Suprapubic skin (tissue), 4 donors: ENCODE results near the gene PARD3B. TPM values are rescaled to one million over a fixed set of nuclear protein-coding genes. Genes with fewer than 3 reads are reported as not detected.

Experiments
- DNase-seq, 2 donors: peaks; one replicate each; pipeline ENCODE4 v3.0.0-alpha.2; 2019; ENCODE audit warnings: low spot score in 2 of 2
- H3K27ac ChIP-seq: fragments of 200-600 bp; sonication (generic); one replicate; pipeline ENCODE4 v1.5.1; 2019
- H3K27me3 ChIP-seq: fragments of 200-600 bp; sonication (generic); one replicate; pipeline ENCODE4 v1.5.1; 2019
- H3K36me3 ChIP-seq: fragments of 200-600 bp; sonication (generic); one replicate; pipeline ENCODE4 v1.5.1; 2019
- H3K4me1 ChIP-seq: fragments of 200-600 bp; sonication (generic); one replicate; pipeline ENCODE4 v1.5.1; 2019
- H3K4me3 ChIP-seq: fragments of 200-600 bp; sonication (generic); one replicate; pipeline ENCODE4 v1.5.1; 2019; ENCODE audit warnings: mild to moderate bottlenecking
- H3K9me3 ChIP-seq: fragments of 200-600 bp; sonication (generic); one replicate; pipeline ENCODE4 v1.5.1; 2019
- EP300 ChIP-seq: sonication (generic); formaldehyde crosslinking; IDR thresholded peaks from one replicate; pipeline ENCODE4 v1.6.1; 2017; ENCODE audit warnings: antibody characterized with exemption
- POLR2A ChIP-seq, 2 donors: fragments of 450-650 bp; IDR thresholded peaks; one replicate each; pipeline ENCODE4 v1.6.1; 2017; ENCODE audit warnings: antibody characterized with exemption in 2 of 2, mild to moderate bottlenecking in 2 of 2, moderate library complexity in 2 of 2
- POLR2AphosphoS5 ChIP-seq, 3 donors: sonication (generic); formaldehyde crosslinking; IDR thresholded peaks; one replicate each; pipeline ENCODE4 v1.6.1; 2017; ENCODE audit warnings: antibody characterized with exemption in 3 of 3
- WGBS: methylation state at CpG from one replicate; pipeline ENCODE4 v1.1.5; 2018; 5-methylcytosine and 5-hydroxymethylcytosine counted together
- total RNA-seq, 4 donors: library from RNA; depleted of rRNA; stranded (reverse); fragments of >200 nt; gene quantifications; one replicate each; pipeline ENCODE4 v1.1.0, GENCODE V29; 2016
- TF ChIP-seq, protein P1 (sequence below), 2 donors: fragments of 200-600 bp in 1 of 2; fragments of 450-650 bp in 1 of 2; sonication (generic) in 1 of 2; IDR thresholded peaks; one replicate each; pipeline ENCODE4 v1.5.1; 2016 to 2019; ENCODE audit warnings: antibody characterized with exemption in 2 of 2, mild to moderate bottlenecking in 1 of 2, moderate library complexity in 1 of 2

PARD3B gene
- total RNA-seq, 4 donors from 2014 or later: 12.5 to 18.9 (median 15.5) TPM

DNA sequence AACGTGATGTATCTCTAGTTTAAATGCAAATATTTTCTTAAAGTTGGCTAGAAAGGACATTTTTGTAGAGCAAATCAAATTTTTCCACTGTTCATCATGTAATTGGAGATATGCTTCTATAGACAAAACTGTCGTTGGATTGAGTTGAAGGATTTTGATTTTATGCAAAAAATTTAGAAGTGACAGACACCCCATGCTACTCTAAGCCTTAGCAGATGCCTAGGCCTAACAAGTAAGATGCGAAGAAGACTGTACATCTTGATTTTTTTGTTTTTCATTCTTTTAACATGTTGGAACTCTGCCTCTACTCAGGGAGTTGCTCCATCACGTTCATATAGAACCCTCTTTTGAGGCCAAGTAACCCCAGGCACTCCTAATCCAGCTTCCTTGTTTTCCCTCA, 331.0 kb downstream of the PARD3B start:
- TF ChIP-seq EP300: no peak
- no peak for TF ChIP-seq POLR2AphosphoS5 (IDR thresholded peaks at IDR 0.05)
- TF ChIP-seq, protein P1, sequence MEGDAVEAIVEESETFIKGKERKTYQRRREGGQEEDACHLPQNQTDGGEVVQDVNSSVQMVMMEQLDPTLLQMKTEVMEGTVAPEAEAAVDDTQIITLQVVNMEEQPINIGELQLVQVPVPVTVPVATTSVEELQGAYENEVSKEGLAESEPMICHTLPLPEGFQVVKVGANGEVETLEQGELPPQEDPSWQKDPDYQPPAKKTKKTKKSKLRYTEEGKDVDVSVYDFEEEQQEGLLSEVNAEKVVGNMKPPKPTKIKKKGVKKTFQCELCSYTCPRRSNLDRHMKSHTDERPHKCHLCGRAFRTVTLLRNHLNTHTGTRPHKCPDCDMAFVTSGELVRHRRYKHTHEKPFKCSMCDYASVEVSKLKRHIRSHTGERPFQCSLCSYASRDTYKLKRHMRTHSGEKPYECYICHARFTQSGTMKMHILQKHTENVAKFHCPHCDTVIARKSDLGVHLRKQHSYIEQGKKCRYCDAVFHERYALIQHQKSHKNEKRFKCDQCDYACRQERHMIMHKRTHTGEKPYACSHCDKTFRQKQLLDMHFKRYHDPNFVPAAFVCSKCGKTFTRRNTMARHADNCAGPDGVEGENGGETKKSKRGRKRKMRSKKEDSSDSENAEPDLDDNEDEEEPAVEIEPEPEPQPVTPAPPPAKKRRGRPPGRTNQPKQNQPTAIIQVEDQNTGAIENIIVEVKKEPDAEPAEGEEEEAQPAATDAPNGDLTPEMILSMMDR (IDR thresholded peaks at IDR 0.05): no peak
- no peak for TF ChIP-seq POLR2A (IDR thresholded peaks at IDR 0.05)
- WGBS: 77% methylated on average over 4 of the region's 4 CpGs
- no peaks in the 10 kb centered on the region for H3K27me3 ChIP-seq
- DNase-seq: no peak
- H3K27ac ChIP-seq: no peak overlapping the region
- H3K4me3 ChIP-seq: no peak overlapping the region
- H3K4me1 ChIP-seq: peaks cover 3% of the 10 kb centered on the region
- H3K9me3 ChIP-seq: no peaks in the 10 kb centered on the region
- no peaks in the 10 kb centered on the region for H3K36me3 ChIP-seq

GRCh38 chr2:204877691-204878090, 332.4 kb downstream of the PARD3B start:
- H3K4me1 ChIP-seq: peaks cover 3% of the 10 kb centered on the region
- no peaks in the 10 kb centered on the region for H3K27me3 ChIP-seq
- H3K4me3 ChIP-seq: no peak overlapping the region
- no peak overlapping the region for H3K27ac ChIP-seq
- H3K9me3 ChIP-seq: no peaks in the 10 kb centered on the region
- no peak for DNase-seq
- no peaks in the 10 kb centered on the region for H3K36me3 ChIP-seq
- TF ChIP-seq POLR2AphosphoS5 (IDR thresholded peaks at IDR 0.05) (no peak), EP300 (no peak), POLR2A (IDR thresholded peaks at IDR 0.05) (no peak)
- TF ChIP-seq, protein P1 (IDR thresholded peaks at IDR 0.05): no peak

DNA sequence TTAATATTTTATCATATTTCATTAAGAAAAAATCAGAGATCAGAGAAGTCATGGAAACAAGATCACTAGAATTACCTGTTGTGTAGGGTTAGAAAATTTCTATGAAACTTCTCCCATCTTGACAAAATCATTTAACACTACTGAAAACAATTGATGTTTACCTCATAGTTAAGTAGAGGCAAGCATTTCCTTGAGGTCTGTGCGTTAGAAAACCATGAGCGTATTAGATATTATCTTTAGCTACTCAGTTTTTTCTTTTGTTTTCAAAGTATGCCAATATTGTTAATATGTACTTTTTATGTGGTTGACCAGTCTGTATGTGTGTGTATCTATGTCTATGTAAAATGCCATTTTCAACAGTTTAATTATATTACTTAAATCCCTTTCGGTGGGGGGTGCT, 335.7 kb downstream of the PARD3B start:
- Histone ChIP-seq H3K4me1 (peaks cover 3% of the 10 kb centered on the region), H3K27ac (no peak overlapping the region), H3K4me3 (no peak overlapping the region), H3K27me3 (no peaks in the 10 kb centered on the region), H3K9me3 (no peaks in the 10 kb centered on the region), H3K36me3 (no peaks in the 10 kb centered on the region)
- WGBS: 82% methylated on average over 3 of the region's 3 CpGs
- TF ChIP-seq, protein P1 (IDR thresholded peaks at IDR 0.05): no peak
- no peak for TF ChIP-seq POLR2A (IDR thresholded peaks at IDR 0.05)
- no peak for TF ChIP-seq POLR2AphosphoS5 (IDR thresholded peaks at IDR 0.05)
- no peak for TF ChIP-seq EP300
- no peak for DNase-seq

GRCh38 chr2:204881655-204882054, 336.4 kb downstream of the PARD3B start:
- Histone ChIP-seq H3K4me1 (peaks cover 3% of the 10 kb centered on the region), H3K9me3 (no peaks in the 10 kb centered on the region), H3K4me3 (no peak overlapping the region), H3K36me3 (no peaks in the 10 kb centered on the region), H3K27ac (no peak overlapping the region), H3K27me3 (no peaks in the 10 kb centered on the region)
- TF ChIP-seq POLR2A (IDR thresholded peaks at IDR 0.05): no peak
- TF ChIP-seq, protein P1 (IDR thresholded peaks at IDR 0.05): no peak
- TF ChIP-seq EP300: no peak
- no peak for TF ChIP-seq POLR2AphosphoS5 (IDR thresholded peaks at IDR 0.05)
- WGBS: 68% methylated on average over 4 of the region's 4 CpGs
- no peak for DNase-seq

DNA sequence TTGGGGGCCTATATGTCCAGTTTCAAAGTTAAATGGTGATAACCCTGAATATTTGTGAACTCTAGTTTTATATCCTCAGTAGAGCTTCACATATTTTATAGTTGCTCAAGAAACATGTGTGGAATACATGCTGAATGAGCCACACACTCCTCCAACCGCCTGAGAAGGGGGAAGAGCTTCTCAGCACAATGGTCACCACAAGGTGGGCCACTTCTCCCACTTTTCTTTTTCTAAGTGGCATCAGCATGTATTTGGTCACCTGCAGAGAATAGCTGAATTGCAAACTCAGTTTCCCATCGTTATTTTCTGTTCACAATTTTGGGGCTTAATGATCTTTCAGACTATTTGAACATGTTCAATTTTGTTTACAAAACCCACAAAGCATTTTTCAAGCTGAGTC, 340.5 kb downstream of the PARD3B start:
- no peak for DNase-seq
- Histone ChIP-seq H3K9me3 (no peaks in the 10 kb centered on the region), H3K27ac (no peak overlapping the region), H3K4me3 (no peak overlapping the region), H3K27me3 (no peaks in the 10 kb centered on the region), H3K4me1 (peaks cover 3% of the 10 kb centered on the region), H3K36me3 (no peaks in the 10 kb centered on the region)
- WGBS: 76% methylated on average over 2 of the region's 2 CpGs
- TF ChIP-seq POLR2A (IDR thresholded peaks at IDR 0.05) (no peak), POLR2AphosphoS5 (IDR thresholded peaks at IDR 0.05) (no peak)

DNA sequence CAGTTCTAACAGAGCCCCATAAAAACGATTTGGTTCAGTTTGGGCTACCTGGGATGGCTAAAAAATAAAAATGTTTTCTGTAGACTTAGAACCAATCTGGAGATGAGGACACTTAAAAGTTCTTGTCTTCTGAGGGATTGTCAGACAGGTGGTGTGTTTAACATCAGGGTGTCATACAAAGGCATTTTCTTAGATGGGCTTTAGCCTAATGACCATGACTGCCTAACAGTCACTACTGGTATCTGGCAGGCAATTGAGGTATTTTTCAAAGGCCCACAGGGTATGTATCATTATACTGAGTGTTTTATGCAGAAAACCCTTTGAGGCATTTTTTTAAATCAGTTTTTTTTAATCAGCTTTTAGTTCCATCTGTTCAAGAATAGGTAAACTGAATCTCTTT, 341.4 kb downstream of the PARD3B start:
- TF ChIP-seq EP300: no peak
- no peak for TF ChIP-seq POLR2AphosphoS5 (IDR thresholded peaks at IDR 0.05)
- TF ChIP-seq POLR2A (IDR thresholded peaks at IDR 0.05): no peak
- TF ChIP-seq, protein P1 (IDR thresholded peaks at IDR 0.05): no peak
- Histone ChIP-seq H3K36me3 (no peaks in the 10 kb centered on the region), H3K27me3 (no peaks in the 10 kb centered on the region), H3K27ac (no peak overlapping the region), H3K9me3 (no peaks in the 10 kb centered on the region), H3K4me1 (no peaks in the 10 kb centered on the region), H3K4me3 (no peak overlapping the region)
- no peak for DNase-seq
- WGBS: 64% methylated on average over 1 of the region's 1 CpG
